ENCODE measurements around the gene SPAG9. TPM values are rescaled to one million over a fixed set of nuclear protein-coding genes. Genes with fewer than 3 reads are reported as not detected.

SPAG9 gene
- polyA plus RNA-seq, 1 experiment: 18.7 TPM

- POLR2A ChIA-PET: interaction anchor here (0.5 to 0.6 kb wide), 3 partner anchors 10 to 19 kb away, joined by 3 to 4 read pairs (median 4); no protein-coding TSS in a partner anchor
- no peaks in the 10 kb centered on the region for H3K27me3 ChIP-seq (ENCODE audit: control insufficient read depth, insufficient read depth, low read length)
- no peaks in the 10 kb centered on the region for H3K36me3 ChIP-seq (ENCODE audit: control insufficient read depth, insufficient read depth, low read length)
- no peak for TF ChIP-seq CTCF (IDR thresholded peaks at IDR 0.05; ENCODE audit: insufficient read depth, low read depth, low read length)
- DNase-seq (ENCODE audit: low read depth): no peak
- no peak overlapping the region for H3K4me3 ChIP-seq (ENCODE audit: low read depth, low read length)
- CTCF ChIA-PET: interaction anchor here (1.2 to 1.3 kb wide), 2 partner anchors 13 to 61 kb away, joined by 3 read pairs; no protein-coding TSS in a partner anchor
Observed at GRCh38 chr17:51059781-51060180, 60.9 kb downstream of the SPAG9 start.

- no peaks in the 10 kb centered on the region for H3K36me3 ChIP-seq (ENCODE audit: control insufficient read depth, insufficient read depth, low read length)
- CTCF ChIA-PET: interaction anchor here (0.7 to 6.0 kb wide), 17 partner anchors 8 to 209 kb away, joined by 3 to 40 read pairs (median 4); no protein-coding TSS in a partner anchor
- H3K4me3 ChIP-seq (ENCODE audit: low read depth, low read length): no peak overlapping the region
- POLR2A ChIA-PET: interaction anchor here (0.7 kb wide), 1 partner anchor 67 kb away, joined by 3 read pairs; no protein-coding TSS in a partner anchor
- DNase-seq (ENCODE audit: low read depth): no peak
- no peaks in the 10 kb centered on the region for H3K27me3 ChIP-seq (ENCODE audit: control insufficient read depth, insufficient read depth, low read length)
- TF ChIP-seq CTCF (IDR thresholded peaks at IDR 0.05; ENCODE audit: insufficient read depth, low read depth, low read length): no peak
Observed at GRCh38 chr17:51057534-51057933, 63.1 kb downstream of the SPAG9 start.

DNA sequence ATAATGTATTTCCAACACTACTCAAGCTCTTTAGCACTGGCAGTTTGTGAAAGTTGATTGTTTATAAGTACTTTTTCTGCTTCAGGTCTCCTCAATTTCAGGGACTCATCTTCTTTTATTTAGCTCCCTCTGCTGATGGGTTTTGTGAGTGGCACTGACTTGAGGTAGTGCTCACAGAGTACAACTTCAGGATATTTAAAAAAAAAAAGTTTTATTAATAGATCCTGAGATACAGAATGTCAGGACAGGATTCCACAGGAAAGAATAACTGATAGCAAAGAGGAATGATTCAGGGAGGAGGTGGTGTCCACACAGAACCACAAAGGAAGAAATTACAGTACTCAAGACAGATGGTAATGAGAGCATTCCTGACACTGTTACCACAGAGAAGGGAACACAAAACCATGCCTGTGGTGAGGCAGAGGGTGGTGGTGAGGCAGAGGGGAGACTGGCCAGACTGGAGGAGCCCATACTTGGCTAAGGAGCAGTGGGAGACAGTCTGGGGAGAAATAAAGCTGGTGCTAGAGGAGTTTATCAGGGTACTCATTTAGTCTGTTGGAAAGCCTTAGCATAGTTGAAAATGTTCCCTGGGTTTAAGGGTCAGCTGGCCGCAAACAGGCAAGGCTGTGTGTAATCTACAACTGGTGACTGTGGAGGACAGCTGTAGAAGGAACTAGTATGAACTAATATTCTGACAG, 63.7 kb downstream of the SPAG9 start:
- TF ChIP-seq CTCF (IDR thresholded peaks at IDR 0.05; ENCODE audit: insufficient read depth, low read depth, low read length): peak; percentile 65
- Histone ChIP-seq H3K4me3 (ENCODE audit: low read depth, low read length) (no peak overlapping the region), H3K36me3 (ENCODE audit: control insufficient read depth, insufficient read depth, low read length) (no peaks in the 10 kb centered on the region), H3K27me3 (ENCODE audit: control insufficient read depth, insufficient read depth, low read length) (no peaks in the 10 kb centered on the region)
- POLR2A ChIA-PET: no interaction called here
- CTCF ChIA-PET: interaction anchor here (0.5 to 6.0 kb wide), 21 partner anchors 8 to 209 kb away, joined by 3 to 40 read pairs (median 4); partner anchors contain the start of gene NME1
- peak; percentile 87 for DNase-seq (ENCODE audit: low read depth)

DNA sequence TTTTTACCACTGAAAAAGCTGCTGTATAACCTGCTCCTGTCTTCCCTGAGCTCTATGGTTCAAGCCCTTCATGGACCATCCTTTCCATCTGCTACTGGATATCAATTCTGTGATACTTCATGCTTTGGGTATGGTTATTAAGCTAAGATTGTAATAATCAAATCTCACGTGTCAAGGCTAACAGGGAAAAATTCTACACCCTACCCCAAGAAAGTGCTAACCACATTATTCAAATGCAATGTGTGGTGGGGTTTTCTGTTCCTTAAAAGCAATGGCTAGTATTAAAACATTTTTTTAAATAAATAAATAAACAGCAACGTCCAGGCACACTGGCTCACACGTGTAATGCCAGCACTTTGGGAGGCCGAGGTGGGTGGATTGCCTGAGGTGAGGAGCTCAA, 65.9 kb downstream of the SPAG9 start:
- no peak for TF ChIP-seq CTCF (IDR thresholded peaks at IDR 0.05; ENCODE audit: insufficient read depth, low read depth, low read length)
- no peaks in the 10 kb centered on the region for H3K27me3 ChIP-seq (ENCODE audit: control insufficient read depth, insufficient read depth, low read length)
- H3K4me3 ChIP-seq (ENCODE audit: low read depth, low read length): no peak overlapping the region
- DNase-seq (ENCODE audit: low read depth): no peak
- ChIA-PET POLR2A (no interaction called here), CTCF (interaction anchor here (0.5 to 6.0 kb wide), 6 partner anchors 10 to 98 kb away, joined by 3 to 40 read pairs (median 3); partner anchors contain the start of gene NME1)
- H3K36me3 ChIP-seq (ENCODE audit: control insufficient read depth, insufficient read depth, low read length): no peaks in the 10 kb centered on the region

GRCh38 chr17:51052235-51052634, 68.4 kb downstream of the SPAG9 start:
- CTCF ChIA-PET: interaction anchor here (2.0 to 6.0 kb wide), 2 partner anchors 7 to 50 kb away, joined by 10 to 39 read pairs; no protein-coding TSS in a partner anchor
- Histone ChIP-seq H3K27me3 (ENCODE audit: control insufficient read depth, insufficient read depth, low read length) (no peaks in the 10 kb centered on the region), H3K36me3 (ENCODE audit: control insufficient read depth, insufficient read depth, low read length) (no peaks in the 10 kb centered on the region), H3K4me3 (ENCODE audit: low read depth, low read length) (no peak overlapping the region)
- POLR2A ChIA-PET: no interaction called here
- TF ChIP-seq CTCF (IDR thresholded peaks at IDR 0.05; ENCODE audit: insufficient read depth, low read depth, low read length): no peak
- DNase-seq (ENCODE audit: low read depth): no peak
